Measurements from ENCODE around the gene HOXB5.

- TF ChIP-seq, protein P1, sequence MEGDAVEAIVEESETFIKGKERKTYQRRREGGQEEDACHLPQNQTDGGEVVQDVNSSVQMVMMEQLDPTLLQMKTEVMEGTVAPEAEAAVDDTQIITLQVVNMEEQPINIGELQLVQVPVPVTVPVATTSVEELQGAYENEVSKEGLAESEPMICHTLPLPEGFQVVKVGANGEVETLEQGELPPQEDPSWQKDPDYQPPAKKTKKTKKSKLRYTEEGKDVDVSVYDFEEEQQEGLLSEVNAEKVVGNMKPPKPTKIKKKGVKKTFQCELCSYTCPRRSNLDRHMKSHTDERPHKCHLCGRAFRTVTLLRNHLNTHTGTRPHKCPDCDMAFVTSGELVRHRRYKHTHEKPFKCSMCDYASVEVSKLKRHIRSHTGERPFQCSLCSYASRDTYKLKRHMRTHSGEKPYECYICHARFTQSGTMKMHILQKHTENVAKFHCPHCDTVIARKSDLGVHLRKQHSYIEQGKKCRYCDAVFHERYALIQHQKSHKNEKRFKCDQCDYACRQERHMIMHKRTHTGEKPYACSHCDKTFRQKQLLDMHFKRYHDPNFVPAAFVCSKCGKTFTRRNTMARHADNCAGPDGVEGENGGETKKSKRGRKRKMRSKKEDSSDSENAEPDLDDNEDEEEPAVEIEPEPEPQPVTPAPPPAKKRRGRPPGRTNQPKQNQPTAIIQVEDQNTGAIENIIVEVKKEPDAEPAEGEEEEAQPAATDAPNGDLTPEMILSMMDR (IDR thresholded peaks at IDR 0.05) = no peak
- no peak for TF ChIP-seq POLR2A (IDR thresholded peaks at IDR 0.05)
Observed at GRCh38 chr17:48542114-48542656, 51.4 kb downstream of the HOXB5 start.

Measured in gastroesophageal sphincter (tissue), 3 donors.